ENCODE data around the gene SLC35F3. TPM values are rescaled to one million over a fixed set of nuclear protein-coding genes. Genes with fewer than 3 reads are reported as not detected.

Gene SLC35F3
- total RNA-seq, 2 donors from 2014 or later, result not detected

GRCh38 chr1:234108921-234109320, 204.4 kb downstream of the SLC35F3 start:
- Histone ChIP-seq H3K27me3 (no peaks in the 10 kb centered on the region), H3K9me3 (no peaks in the 10 kb centered on the region), H3K4me3 (no peak overlapping the region), H3K36me3 (no peaks in the 10 kb centered on the region), H3K27ac (no peak overlapping the region), H3K4me1 (no peaks in the 10 kb centered on the region)
- TF ChIP-seq, protein P1, sequence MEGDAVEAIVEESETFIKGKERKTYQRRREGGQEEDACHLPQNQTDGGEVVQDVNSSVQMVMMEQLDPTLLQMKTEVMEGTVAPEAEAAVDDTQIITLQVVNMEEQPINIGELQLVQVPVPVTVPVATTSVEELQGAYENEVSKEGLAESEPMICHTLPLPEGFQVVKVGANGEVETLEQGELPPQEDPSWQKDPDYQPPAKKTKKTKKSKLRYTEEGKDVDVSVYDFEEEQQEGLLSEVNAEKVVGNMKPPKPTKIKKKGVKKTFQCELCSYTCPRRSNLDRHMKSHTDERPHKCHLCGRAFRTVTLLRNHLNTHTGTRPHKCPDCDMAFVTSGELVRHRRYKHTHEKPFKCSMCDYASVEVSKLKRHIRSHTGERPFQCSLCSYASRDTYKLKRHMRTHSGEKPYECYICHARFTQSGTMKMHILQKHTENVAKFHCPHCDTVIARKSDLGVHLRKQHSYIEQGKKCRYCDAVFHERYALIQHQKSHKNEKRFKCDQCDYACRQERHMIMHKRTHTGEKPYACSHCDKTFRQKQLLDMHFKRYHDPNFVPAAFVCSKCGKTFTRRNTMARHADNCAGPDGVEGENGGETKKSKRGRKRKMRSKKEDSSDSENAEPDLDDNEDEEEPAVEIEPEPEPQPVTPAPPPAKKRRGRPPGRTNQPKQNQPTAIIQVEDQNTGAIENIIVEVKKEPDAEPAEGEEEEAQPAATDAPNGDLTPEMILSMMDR (IDR thresholded peaks at IDR 0.05), result no peak
- no peak for DNase-seq (ENCODE audit: low spot score)

GRCh38 chr1:234109840-234110239, 205.4 kb downstream of the SLC35F3 start:
- Histone ChIP-seq H3K27ac (no peak overlapping the region), H3K27me3 (no peaks in the 10 kb centered on the region), H3K9me3 (no peaks in the 10 kb centered on the region), H3K4me1 (no peaks in the 10 kb centered on the region), H3K36me3 (no peaks in the 10 kb centered on the region), H3K4me3 (no peak overlapping the region)
- TF ChIP-seq, protein P1 (IDR thresholded peaks at IDR 0.05), result no peak
- DNase-seq (ENCODE audit: low spot score), result no peak

- Histone ChIP-seq H3K9me3 (no peaks in the 10 kb centered on the region), H3K4me1 (no peaks in the 10 kb centered on the region), H3K27me3 (no peaks in the 10 kb centered on the region), H3K27ac (no peak overlapping the region), H3K36me3 (no peaks in the 10 kb centered on the region), H3K4me3 (no peak overlapping the region)
- TF ChIP-seq, protein P1 (IDR thresholded peaks at IDR 0.05), result peak in 1 of 2 donors; percentile 46
- DNase-seq (ENCODE audit: low spot score), result no peak
These were observed 207.1 kb downstream of the SLC35F3 start for GRCh38 chr1:234111458-234112142.

DNA sequence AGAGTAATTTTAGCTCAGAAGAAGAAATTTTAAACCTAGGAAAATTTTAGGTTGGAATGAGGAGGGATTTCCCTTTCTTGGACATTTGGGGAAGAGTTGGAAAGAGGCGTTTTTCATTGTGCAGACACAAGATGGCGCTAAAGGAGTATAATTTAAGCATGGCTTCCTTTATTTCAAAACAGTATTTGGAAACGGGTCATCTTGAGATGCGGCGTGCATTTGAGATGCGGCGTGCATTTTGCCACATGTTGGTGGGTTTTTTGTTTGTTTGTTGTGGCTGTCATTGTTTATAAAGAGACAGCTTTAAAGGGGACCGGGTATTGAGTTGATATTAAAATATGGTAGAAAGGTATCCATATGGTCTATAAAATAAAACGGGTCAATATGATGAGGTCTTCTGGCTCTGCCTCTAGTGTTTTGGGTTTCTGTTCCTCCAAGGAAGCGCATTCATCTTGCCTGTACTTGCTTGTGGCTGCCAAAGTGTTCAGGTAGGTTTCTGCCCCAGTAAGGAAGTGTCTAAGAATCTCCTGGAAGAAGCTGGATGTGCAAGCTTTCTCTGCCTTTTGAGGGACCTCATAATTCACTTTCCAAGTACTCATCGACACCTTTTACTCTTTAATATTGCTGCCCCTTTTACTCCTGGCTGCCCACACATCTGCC, 210.3 kb downstream of the SLC35F3 start:
- Histone ChIP-seq H3K4me1 (no peaks in the 10 kb centered on the region), H3K36me3 (no peaks in the 10 kb centered on the region), H3K27ac (no peak overlapping the region), H3K9me3 (no peaks in the 10 kb centered on the region), H3K27me3 (no peaks in the 10 kb centered on the region), H3K4me3 (no peak overlapping the region)
- DNase-seq (ENCODE audit: low spot score), result peak; percentile 62
- TF ChIP-seq, protein P1 (IDR thresholded peaks at IDR 0.05), result peak; percentile 42 to 72

DNA sequence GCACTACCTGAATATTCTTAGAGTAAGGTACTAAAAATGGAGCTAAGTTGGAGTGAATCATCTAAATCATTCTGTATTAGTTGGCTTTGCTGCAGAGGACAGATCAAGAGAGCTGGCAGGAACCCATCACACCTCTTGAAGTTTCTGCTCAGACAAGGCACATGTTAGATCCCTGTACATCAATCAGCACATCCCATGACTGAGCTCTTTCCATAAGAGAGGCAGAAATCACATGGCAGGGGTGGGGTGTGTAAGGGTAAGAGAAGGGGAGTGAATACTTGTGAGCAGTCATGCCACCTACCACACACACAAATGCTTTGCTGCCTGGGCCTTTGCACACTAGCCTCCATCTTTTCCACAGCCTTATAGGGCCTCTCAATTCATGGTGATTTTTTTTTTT, 214.4 kb downstream of the SLC35F3 start:
- no peaks in the 10 kb centered on the region for H3K36me3 ChIP-seq
- H3K4me1 ChIP-seq, result no peaks in the 10 kb centered on the region
- no peaks in the 10 kb centered on the region for H3K9me3 ChIP-seq
- H3K27me3 ChIP-seq, result no peaks in the 10 kb centered on the region
- DNase-seq (ENCODE audit: low spot score), result no peak
- no peak overlapping the region for H3K4me3 ChIP-seq
- no peak overlapping the region for H3K27ac ChIP-seq
- TF ChIP-seq, protein P1 (IDR thresholded peaks at IDR 0.05), result no peak

Data from right atrium auricular region (tissue), 2 donors.